ENCODE data around the gene PDLIM5. TPM values are rescaled to one million over a fixed set of nuclear protein-coding genes. Genes with fewer than 3 reads are reported as not detected.

Gene PDLIM5
- polyA plus RNA-seq, 1 donor (not counting 4 experiments of a cell fraction or from before 2014, with no cell fraction given) = 112 TPM

GRCh38 chr4:94577136-94577535 lies 125.4 kb downstream of the PDLIM5 start:
- H3K9ac ChIP-seq (ENCODE audit: control insufficient read depth, extremely low read depth, insufficient read depth, low read length) = no peak overlapping the region
- no peaks in the 10 kb centered on the region for H3K9me3 ChIP-seq (ENCODE audit: control insufficient read depth, low read depth, low read length)
- no peak overlapping the region for H3K4me3 ChIP-seq (ENCODE audit: control insufficient read depth in 2 of 3, extremely low read depth in 1 of 3, insufficient read depth in 2 of 3, low read depth in 1 of 3, low read length in 3 of 3)
- TF ChIP-seq CTCF (optimal IDR thresholded peaks at IDR 0.05 in 1 of 3, IDR thresholded peaks at IDR 0.05 in 1 of 3, conservative IDR thresholded peaks at IDR 0.05 in 1 of 3; ENCODE audit: extremely low read depth in 1 of 3, insufficient read depth in 2 of 3, low read length in 3 of 3) = no peak
- TF ChIP-seq EZH2 (IDR thresholded peaks at IDR 0.05; ENCODE audit: low read length) = no peak
- H3K27me3 ChIP-seq (ENCODE audit: control insufficient read depth, extremely low read depth, insufficient read depth, low read length) = no peaks in the 10 kb centered on the region
- no peaks in the 10 kb centered on the region for H3K4me1 ChIP-seq (ENCODE audit: control insufficient read depth, extremely low read depth, insufficient read depth, low read length)
- DNase-seq (ENCODE audit: low read depth, low spot score) (no peak), FAIRE-seq (no peak)
- H3K36me3 ChIP-seq (ENCODE audit: control insufficient read depth in 2 of 2, extremely low read depth in 1 of 2, insufficient read depth in 2 of 2, low read length in 2 of 2) = peaks cover 6 to 7% of the 10 kb centered on the region in 2 experiments
- no peak overlapping the region for H3K27ac ChIP-seq (ENCODE audit: control insufficient read depth, insufficient read depth, low read length)
- no peak overlapping the region for H2AFZ ChIP-seq (ENCODE audit: control insufficient read depth, low read length)
- no peak overlapping the region for H3K4me2 ChIP-seq (ENCODE audit: control insufficient read depth, extremely low read depth, insufficient read depth, low read depth, low read length)
- dilution Hi-C loops (cut with MboI; ENCODE audit: extremely low pct_ligation_motif_present, low sequenced_read_pairs) = no loop called here
- no peaks in the 10 kb centered on the region for H3K9me1 ChIP-seq (ENCODE audit: control insufficient read depth, extremely low read depth, insufficient read depth, low read length)
- no peaks in the 10 kb centered on the region for H3K79me2 ChIP-seq (ENCODE audit: control insufficient read depth, insufficient read depth, low read length)
- H4K20me1 ChIP-seq (ENCODE audit: control insufficient read depth, extremely low read depth, insufficient read depth, low read length) = no peaks in the 10 kb centered on the region

GRCh38 chr4:94578195-94578594 lies 126.5 kb downstream of the PDLIM5 start:
- H3K36me3 ChIP-seq (ENCODE audit: control insufficient read depth in 2 of 2, extremely low read depth in 1 of 2, insufficient read depth in 2 of 2, low read length in 2 of 2) = peaks cover 6 to 7% of the 10 kb centered on the region in 2 experiments

More at GRCh38 chr4:94578195-94578594, 126.5 kb downstream of the PDLIM5 start:
- Histone ChIP-seq H3K4me3 (ENCODE audit: control insufficient read depth in 2 of 3, extremely low read depth in 1 of 3, insufficient read depth in 2 of 3, low read depth in 1 of 3, low read length in 3 of 3) (no peak overlapping the region), H4K20me1 (ENCODE audit: control insufficient read depth, extremely low read depth, insufficient read depth, low read length) (no peaks in the 10 kb centered on the region), H3K9me1 (ENCODE audit: control insufficient read depth, extremely low read depth, insufficient read depth, low read length) (no peaks in the 10 kb centered on the region), H2AFZ (ENCODE audit: control insufficient read depth, low read length) (no peak overlapping the region), H3K27ac (ENCODE audit: control insufficient read depth, insufficient read depth, low read length) (no peak overlapping the region), H3K9ac (ENCODE audit: control insufficient read depth, extremely low read depth, insufficient read depth, low read length) (no peak overlapping the region), H3K27me3 (ENCODE audit: control insufficient read depth, extremely low read depth, insufficient read depth, low read length) (no peaks in the 10 kb centered on the region), H3K4me1 (ENCODE audit: control insufficient read depth, extremely low read depth, insufficient read depth, low read length) (no peaks in the 10 kb centered on the region), H3K9me3 (ENCODE audit: control insufficient read depth, low read depth, low read length) (no peaks in the 10 kb centered on the region), H3K4me2 (ENCODE audit: control insufficient read depth, extremely low read depth, insufficient read depth, low read depth, low read length) (no peak overlapping the region), H3K79me2 (ENCODE audit: control insufficient read depth, insufficient read depth, low read length) (no peaks in the 10 kb centered on the region)
- TF ChIP-seq CTCF (optimal IDR thresholded peaks at IDR 0.05 in 1 of 3, IDR thresholded peaks at IDR 0.05 in 1 of 3, conservative IDR thresholded peaks at IDR 0.05 in 1 of 3; ENCODE audit: extremely low read depth in 1 of 3, insufficient read depth in 2 of 3, low read length in 3 of 3) (no peak), EZH2 (IDR thresholded peaks at IDR 0.05; ENCODE audit: low read length) (no peak)
- DNase-seq (ENCODE audit: low read depth, low spot score) (no peak), FAIRE-seq (no peak)
- dilution Hi-C loops (cut with MboI; ENCODE audit: extremely low pct_ligation_motif_present, low sequenced_read_pairs) = no loop called here
